ENCODE measurements around the gene ITPRIPL2.

Gene ITPRIPL2

DNA sequence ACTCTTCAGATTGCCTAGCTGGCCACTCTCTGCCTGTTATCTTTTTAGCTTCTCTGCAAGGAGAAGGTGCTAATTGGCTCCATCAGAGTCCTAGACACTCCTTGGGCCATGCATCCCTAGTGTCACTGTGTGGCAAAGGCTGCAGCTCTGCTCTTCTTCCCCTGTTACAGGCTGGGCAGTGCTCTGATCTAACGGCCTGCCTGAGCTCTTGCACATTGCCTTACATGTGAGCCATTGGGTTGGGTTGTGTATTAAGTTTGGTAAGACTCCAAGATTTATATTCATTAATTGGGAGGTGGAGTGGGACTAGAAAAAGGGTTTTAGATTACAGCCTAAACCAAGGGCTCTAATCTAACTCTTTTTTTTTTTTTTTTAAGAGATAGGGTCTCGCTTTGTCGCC, 31.2 kb downstream of the ITPRIPL2 start:
- DNase-seq: no peak

DNA sequence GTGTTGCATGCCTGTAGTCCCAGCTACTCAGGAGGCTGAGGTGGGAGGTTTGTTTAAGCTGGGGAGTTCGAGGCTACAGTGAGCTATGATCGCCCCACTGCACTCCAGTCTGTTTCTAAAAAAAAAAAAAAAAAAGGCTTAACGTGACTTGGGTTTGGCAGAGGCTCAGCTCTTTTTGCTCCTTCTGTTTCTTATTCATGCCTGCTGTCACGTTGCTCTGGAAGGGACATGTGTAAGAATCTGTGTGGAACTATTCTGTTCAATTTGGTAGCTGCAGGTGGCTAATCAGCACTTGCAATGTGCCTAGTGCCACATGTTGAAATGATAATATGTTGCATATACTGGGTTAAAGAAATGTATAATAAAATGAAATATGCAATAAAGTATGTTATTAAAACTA, 33.4 kb downstream of the ITPRIPL2 start:
- no peak for DNase-seq

DNA sequence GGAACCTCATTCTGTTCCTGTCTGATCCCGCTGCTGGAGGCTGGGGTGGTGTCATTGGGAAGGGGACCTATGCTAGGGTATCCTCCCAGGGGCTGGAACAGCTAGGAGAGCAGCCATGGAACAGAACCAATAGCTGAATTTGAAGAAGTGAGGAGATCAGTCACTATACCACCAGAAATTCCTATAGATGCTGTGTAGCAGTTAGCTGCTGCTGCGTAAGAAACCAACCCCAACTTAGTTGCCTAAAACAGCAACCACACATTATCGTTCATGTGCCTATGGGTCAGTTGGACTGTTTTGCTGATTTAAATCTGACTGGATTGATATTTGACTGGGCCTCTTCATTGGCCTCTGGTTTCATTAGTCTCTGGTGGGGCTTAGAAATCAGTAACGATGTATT, 33.9 kb downstream of the ITPRIPL2 start:
- DNase-seq: no peak

DNA sequence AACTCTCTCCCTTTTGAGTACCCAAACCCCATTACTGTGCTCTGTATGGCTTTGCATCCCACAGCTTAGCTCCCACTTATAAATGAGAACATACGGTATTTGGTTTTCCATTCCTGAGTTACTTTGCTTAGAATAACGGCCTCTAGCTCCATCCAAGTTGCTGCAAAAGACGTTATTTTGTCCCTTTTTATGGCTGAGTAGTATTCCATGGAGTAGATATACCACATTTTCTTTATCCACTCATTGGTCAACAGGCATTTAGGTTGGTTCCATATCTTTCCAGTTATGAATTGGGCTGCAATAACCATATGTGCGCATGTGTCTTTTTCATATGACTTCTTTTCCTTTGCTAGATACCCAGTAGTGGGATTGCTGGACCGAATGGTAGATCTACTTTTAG, 34.4 kb downstream of the ITPRIPL2 start:
- no peak for DNase-seq

DNA sequence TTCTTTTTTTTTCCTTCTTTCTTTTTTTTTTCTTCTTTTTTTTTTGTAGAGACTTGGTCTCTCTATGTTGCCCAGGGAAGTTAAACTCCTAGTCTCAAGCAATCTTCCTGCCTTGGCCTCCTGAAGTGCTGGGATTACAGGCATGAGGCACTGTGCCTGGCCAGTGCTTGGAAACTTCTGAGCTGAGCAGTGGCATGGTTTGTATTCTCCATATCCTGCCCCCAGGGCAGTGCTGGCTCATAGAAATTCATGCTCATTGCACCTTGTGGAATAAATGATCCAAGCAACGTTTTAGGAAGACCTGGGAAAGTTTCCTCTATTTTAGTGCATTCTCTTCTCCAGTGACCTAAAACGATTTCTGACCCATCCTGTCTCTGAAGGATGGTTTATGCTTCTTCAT, 37.5 kb downstream of the ITPRIPL2 start:
- no peak for DNase-seq

DNA sequence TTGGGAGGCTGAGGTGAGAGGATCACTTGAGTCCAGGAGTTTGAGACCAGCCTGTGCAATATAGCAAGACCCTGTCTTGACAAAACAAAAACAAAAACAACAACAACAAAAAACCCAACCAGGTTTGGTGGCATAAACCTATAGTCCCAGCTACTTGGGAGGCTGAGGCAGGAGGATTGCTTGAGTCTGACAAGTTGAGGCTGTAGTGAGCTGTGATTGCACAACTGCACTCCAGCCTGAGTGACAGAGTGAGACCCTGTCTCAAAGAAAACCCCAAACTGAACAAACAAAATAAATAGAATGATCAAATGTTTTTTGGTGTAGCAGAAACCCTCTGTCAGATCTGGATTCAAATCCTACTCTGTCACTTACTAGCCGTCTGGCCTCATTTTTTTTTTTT, 38.3 kb downstream of the ITPRIPL2 start:
- no peak for DNase-seq

DNA sequence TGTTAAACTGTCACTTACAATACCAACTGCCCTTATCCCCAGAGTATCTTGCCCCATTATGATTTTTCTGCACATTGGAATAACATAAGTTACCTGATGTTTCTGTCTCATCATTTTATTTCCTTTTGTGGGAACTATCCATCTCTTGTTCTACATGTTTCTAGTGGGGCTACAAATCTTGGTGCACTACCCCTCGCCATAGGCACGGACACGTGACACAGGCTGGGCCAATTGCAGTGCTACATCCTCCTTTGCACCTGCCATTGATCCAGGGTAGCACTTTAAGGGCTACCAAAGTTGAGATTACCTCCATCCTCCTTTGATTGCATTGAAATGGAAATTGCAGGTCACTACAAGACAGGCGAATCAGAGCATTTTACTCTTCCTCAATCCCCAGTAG, 40.1 kb downstream of the ITPRIPL2 start:
- no peak for DNase-seq

DNA sequence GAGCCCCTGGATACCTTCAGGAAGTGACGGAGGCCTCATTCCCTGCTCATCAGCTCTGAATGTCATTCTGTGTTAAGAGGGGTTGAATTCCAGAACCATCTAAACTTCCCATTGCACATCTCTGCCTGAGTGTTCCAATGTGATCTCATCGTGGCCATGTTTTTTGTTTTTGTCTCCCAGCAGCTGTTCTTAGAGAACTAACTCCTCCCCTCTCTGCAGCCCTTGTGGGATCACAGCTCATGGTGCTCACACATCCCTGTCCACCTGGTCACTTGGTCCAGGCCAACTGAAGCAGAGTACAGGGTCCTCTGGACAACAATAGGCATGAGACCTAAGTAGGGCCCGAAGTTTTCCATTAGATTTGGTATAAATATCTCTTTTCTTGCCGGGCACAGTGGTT, 48.3 kb downstream of the ITPRIPL2 start:
- DNase-seq: no peak

DNA sequence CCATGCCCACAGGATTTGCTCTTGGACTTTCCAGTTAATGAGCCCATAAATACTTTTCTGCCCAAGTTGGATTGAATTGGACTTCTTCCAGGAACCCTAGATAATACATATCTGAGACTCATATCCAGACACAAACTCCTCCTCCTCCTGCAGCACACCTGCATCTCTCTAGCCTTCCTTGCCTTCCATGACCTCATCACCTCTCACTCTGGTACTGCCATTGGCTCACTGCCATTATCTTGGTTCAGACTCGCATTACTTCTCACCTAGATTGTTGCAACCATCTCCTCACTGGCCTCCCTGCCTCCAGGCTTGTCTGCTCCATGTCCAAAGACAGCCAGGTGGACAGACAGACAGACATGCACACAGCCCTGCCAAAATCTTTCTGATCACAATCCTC, 49.5 kb downstream of the ITPRIPL2 start:
- no peak for DNase-seq

DNA sequence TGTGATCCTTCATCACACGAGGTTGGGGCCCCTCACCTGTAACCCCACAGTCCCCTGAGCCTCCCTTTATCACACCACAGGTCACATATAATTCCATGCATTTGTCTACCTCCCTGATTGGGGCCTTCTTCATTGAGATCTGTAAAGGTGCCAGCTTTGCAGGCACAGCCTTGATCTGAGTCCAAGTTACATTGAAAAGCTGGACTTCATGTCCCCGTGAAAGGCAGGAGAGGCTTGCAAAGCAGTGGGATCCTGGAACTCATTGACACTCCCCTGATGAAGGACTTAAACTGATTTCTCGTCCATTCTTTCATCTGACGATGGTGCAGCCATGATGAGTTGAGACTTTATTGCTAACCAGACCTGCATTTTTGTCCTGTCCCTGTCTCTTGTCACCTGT, 50.5 kb downstream of the ITPRIPL2 start:
- DNase-seq: no peak

DNA sequence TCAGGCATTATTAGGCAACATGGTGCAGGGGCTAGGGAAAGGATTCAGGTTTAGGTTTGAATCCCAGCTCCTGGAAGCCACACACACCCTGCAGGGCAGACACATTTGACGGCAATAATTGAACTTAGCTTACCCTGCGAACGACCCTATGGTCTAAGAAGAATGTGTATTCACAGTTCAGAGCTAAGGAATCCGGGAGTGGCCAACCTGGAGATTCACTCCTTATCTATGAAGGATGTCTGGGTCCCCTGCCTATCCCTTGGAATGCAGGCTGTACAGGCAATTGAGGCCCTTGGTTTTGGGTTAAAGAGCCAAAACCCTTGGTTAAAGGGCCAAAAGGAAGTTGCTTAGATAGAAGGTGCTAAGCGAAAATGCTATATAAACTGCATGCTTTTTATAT, 51.3 kb downstream of the ITPRIPL2 start:
- DNase-seq: no peak

DNA sequence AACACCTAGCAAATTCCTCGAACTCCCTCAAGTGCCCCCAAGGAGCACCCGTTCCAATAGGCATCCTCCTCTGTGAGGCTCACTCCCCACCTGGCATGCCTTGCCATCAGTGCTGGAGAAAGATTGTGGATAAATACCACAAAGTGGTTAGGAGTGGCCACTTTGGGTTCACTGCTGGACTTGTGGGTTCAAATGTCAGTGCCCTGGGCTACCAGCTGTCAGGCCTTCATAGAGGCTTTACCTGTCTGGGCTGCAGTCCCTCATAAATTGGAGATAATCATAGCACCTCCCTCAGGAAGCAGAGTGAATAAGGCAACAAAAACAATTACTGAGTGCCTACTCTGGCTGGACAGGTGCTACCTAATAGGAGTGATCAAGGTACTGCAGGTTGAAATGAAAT, 52.7 kb downstream of the ITPRIPL2 start:
- no peak for DNase-seq

DNA sequence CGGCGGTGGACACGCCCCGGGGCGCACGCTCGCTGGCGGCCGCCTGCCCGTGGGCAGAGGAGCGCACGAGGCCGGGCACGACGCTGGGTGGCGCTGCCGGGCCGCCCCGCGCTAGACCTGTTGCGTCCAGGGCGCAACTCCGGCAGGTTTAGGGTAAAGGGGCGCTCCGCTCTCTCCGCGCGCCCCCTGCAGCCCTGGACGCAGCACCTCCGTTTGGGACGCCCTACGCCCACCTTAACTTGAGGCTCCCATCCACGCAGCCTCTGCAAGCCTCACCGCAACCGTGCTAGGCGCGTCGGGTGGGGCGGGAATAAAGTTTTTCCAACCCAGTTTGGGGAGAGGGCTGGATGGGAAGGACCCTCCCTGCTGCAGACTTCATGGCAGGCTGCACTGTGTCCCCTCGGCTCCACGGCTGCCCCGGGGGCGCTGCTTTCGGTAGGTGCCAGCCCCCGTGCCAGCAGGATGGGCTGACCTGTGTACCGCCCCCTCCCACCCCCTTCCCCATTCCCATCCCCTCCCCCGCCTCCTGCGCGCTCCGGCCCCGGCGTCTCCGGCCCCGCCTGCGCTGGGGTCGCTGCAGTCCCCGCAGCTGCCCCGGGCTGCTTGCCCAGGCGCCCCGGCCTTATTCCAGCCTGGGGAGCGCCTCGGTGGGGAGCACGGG, 54.1 kb downstream of the ITPRIPL2 start, which contains the start of gene SYT17:
Gene SYT17 (plus strand): TSS at position 531 of the 661 bp plus-strand sequence. CDS start 407 bp downstream, outside the sequence.
- DNase-seq: peak; percentile 40 to 58

DNA sequence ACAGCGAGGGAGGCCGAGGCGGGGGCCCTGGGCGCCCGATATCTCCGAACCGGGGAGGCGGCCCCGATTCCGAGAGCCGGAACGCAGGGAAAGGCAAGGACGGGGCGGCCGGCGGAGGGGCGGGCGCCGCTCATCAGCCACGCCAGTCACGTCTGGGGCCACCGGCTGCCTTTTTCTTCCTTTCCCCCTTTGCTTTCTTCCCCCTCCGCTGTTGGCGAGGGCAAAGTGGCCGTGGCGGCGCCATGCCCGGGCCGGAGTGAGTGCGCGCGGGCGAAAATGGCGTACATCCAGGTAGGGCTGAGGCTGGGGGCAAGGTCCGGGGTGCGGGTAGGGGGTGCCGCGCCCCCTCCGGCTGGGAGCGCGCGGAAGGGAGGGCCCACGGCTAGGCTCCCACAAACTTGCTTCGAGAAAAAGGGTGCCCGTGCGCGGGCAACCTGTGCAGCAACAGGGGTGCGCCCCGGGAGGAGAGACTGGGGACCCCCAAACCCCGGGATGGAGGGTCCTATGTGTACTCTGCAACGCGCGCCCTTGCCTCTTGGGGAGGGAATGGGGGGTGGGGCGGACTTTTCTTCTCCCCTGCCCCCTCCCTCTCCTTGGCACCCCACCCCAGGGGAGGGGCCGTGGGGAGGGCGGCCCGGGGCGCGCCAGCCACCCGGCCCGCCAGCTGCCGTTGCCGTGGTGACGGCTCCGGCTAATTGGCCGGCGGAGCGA, 54.8 kb downstream of the ITPRIPL2 start:
- peak; percentile 24 to 40 for DNase-seq

DNA sequence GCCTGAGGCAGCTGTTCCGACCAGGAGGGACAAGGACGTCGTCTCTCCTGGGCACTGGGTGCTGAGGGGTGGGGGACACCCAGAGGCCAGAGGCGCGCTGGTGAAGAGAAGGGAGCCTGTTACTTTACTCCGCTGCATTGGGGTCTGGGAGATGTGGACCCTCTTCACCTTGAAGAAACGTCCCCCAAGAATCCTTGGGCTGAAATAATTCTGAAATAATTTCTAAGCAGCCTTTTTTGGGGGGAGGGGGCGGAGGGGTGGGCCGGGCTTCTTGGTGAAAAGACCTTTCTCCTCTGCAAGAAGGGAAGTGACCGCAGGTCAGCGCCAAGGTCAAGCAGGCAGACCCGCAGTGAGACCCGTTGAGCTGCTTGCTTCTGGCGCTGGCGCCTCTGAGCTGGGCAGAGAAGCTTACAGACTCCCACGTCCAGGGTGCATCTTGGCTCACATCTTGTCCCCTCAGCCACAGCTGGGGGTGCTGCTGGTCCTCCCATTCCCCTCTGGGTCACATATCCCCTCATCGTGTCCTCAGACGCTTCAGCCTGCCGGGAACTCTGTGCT, 55.4 kb downstream of the ITPRIPL2 start:
- DNase-seq: no peak

DNA sequence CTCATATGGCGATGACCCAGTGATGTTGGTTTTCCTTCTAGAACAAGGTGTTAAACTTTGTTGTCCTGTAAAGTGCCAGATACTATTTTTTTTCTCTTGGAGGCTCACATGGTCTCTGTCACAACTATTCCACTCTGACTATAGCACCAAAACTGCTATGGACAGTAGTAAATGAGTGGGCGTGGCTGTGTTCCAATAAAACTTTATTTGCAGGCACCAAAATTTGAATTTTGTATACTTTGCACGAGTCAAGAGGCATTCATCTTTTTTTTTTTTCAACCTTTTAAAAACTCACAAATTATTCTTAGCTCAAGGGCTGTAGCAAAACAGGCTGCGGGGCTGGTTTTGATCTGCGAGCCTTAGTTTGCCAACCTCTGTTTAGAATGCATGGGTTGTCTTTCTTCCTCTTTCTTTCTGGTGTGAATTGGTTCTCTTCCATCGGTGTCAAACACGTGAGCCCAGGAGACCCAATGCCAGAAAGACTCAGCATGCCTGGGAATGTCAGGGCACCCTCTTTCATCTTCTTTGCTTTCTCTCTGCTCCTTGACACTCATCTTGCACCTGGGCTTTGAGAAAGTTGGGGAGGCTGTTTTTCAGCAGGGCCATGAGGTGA, 56.4 kb downstream of the ITPRIPL2 start:
- DNase-seq: peak in 1 of 2 donors; percentile 22

Measured in hippocampal formation (tissue), 2 donors.